Measurements from ENCODE around the gene PRDM16.

The PRDM16 gene

DNA sequence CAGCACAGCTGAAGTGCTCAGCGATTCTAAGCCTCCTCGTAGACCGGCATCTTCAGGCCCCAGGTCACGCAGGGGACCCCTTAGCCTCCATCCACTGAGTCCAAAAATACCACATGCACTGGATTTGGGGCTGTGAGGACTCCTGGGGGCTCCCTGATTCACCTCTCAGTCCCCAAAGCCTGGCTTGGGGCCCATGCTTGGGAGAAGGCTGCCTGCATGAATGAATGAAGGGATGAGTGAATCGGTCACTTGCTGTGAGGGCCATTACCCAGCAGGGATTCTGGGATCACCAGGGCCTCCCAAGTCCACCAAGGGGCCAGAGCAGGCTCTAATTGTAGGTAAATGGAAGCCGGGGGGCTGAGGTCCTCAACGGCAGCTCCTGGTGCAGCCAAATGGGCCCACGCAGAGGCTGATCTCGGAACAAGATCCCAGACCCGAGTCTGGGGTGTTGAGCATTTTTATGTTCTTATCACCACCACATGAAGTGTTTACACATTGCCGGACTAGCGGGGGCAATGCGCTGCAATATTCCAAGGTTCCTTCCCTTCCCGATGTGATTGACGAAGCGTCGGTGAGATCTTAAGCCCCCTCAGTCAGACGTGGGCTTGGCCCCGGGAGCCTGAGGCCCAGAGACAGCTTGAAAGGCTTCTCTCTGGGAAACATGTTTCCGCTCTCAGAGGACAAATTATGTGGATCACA, 371.9 kb downstream of the PRDM16 start:
- H3K27me3 ChIP-seq (ENCODE audit: insufficient read depth, low read length), result peaks cover 31% of the 10 kb centered on the region
- no peaks in the 10 kb centered on the region for H3K36me3 ChIP-seq (ENCODE audit: insufficient read depth, low read length)
- H3K4me3 ChIP-seq (ENCODE audit: low read length), result no peak overlapping the region
- H2AFZ ChIP-seq (ENCODE audit: low read depth, low read length), result no peak overlapping the region
- H3K9me3 ChIP-seq (ENCODE audit: low read length), result peaks cover 9% of the 10 kb centered on the region
- H3K4me1 ChIP-seq (ENCODE audit: insufficient read depth, low read length), result peaks cover 4% of the 10 kb centered on the region

DNA sequence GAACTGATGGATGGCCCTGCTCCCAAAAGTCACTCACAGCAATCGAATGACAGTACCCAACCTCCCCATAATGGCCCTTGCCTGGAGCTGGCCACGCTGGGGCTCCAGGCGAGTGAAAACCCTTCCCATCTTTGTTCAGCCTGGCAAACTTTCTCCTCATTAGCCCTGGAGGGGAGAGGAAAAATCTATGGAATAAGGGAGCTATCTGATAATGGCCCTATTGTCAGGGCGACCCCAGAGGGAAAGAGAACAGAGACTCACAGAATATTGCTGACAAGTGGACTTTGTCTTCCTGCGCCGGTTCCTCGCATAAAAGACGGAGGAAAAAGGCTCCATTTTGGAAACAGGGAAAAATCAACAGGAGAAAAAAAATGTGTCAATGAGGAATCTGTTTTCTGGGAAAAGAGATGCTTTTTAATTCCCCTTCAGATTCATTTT, 372.4 kb downstream of the PRDM16 start:
- Histone ChIP-seq H3K27me3 (ENCODE audit: insufficient read depth, low read length) (peaks cover 25% of the 10 kb centered on the region), H2AFZ (ENCODE audit: low read depth, low read length) (no peak overlapping the region), H3K9me3 (ENCODE audit: low read length) (peaks cover 9% of the 10 kb centered on the region), H3K4me3 (ENCODE audit: low read length) (no peak overlapping the region), H3K4me1 (ENCODE audit: insufficient read depth, low read length) (peaks cover 4% of the 10 kb centered on the region), H3K36me3 (ENCODE audit: insufficient read depth, low read length) (no peaks in the 10 kb centered on the region)

DNA sequence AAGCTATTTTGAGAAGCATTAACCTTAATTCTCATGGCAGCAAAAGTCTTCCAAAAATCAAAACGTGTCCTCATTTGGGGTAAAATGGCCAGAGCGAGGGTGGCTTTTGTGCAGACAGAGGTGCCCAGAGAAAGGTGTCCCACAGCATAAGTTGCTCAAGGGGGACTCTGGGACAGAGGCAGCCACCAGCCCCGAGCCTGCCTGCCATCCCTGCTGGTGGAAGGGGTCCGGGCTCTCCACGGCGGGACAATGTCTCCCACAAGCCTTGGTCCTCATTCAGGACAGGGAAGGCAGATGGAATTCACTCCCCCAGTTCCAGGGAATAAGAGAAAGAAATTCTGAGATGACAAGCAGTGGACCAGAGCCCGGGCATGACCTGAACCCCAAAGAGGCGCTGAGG, 372.9 kb downstream of the PRDM16 start:
- H3K9me3 ChIP-seq (ENCODE audit: low read length), result peaks cover 9% of the 10 kb centered on the region
- H2AFZ ChIP-seq (ENCODE audit: low read depth, low read length), result no peak overlapping the region

DNA sequence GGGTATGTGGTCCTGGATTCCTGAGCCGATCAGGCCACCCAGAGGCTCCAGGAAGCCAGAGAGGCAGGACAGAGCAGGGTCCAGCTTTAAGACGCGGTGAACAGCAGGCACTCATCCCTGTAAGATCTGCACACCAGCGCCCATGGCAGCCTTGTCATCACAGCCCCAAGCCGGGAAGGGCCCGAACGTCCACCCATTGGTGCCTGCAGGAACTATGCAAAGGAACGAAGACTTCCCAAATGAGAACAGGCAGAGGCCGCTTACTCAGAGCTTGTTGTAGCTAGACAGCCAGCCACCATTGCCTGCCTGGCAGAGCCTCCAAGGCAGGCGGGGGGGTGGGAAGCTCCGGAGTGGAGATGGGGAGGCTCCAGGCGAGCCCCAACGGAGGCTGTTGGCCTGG, 373.3 kb downstream of the PRDM16 start:
- H3K4me1 ChIP-seq (ENCODE audit: insufficient read depth, low read length), result peaks cover 4% of the 10 kb centered on the region
- H3K27me3 ChIP-seq (ENCODE audit: insufficient read depth, low read length), result peaks cover 25% of the 10 kb centered on the region
- no peaks in the 10 kb centered on the region for H3K36me3 ChIP-seq (ENCODE audit: insufficient read depth, low read length)
- H3K4me3 ChIP-seq (ENCODE audit: low read length), result no peak overlapping the region
- H3K9me3 ChIP-seq (ENCODE audit: low read length), result peaks cover 7% of the 10 kb centered on the region
- H2AFZ ChIP-seq (ENCODE audit: low read depth, low read length), result no peak overlapping the region

More for the DNA sequence above, 372.9 kb downstream of the PRDM16 start:
- Histone ChIP-seq H3K4me1 (ENCODE audit: insufficient read depth, low read length) (peaks cover 4% of the 10 kb centered on the region), H3K27me3 (ENCODE audit: insufficient read depth, low read length) (peaks cover 25% of the 10 kb centered on the region), H3K4me3 (ENCODE audit: low read length) (no peak overlapping the region), H3K36me3 (ENCODE audit: insufficient read depth, low read length) (no peaks in the 10 kb centered on the region)

DNA sequence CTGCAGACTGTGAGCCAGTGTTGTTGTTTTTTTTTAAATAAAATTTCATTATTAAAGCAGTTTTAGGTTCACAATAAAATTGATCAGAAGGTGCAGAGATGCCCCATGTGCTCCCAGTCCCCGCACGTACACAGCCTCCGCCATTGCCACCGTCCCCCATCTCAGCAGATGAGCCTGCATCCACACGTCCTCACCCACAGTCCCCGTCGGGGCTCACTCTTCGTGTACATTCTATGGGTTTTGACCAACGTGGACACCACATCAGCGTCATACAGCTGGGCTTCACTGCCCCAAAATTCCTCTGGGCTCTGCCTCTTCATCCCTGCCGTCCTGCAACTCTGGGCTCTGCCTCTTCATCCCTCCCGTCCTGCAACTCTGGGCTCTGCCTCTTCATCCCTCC, 373.9 kb downstream of the PRDM16 start:
- Histone ChIP-seq H3K4me3 (ENCODE audit: low read length) (no peak overlapping the region), H3K36me3 (ENCODE audit: insufficient read depth, low read length) (no peaks in the 10 kb centered on the region), H3K27me3 (ENCODE audit: insufficient read depth, low read length) (peaks cover 25% of the 10 kb centered on the region)

DNA sequence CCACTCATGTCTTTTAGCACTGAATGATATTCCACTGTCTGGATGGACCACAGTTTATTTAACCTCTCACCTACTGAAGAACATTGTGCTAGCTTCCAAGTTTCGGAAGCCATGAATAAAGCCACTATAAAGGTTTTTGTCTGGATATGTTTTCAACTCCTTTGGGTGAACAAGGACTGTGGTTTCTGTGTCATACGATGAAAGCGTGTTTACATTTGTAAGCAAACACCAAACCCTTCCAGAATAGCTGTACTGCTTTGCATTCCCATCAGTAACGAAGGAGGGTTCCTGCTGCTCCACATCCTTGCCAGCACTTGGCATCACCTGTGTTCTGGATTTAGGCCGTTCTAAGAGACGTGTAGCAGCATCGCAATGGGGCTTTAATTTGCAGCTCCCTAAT, 374.8 kb downstream of the PRDM16 start:
- no peak overlapping the region for H2AFZ ChIP-seq (ENCODE audit: low read depth, low read length)
- no peaks in the 10 kb centered on the region for H3K36me3 ChIP-seq (ENCODE audit: insufficient read depth, low read length)
- H3K4me3 ChIP-seq (ENCODE audit: low read length), result no peak overlapping the region
- H3K4me1 ChIP-seq (ENCODE audit: insufficient read depth, low read length), result peaks cover 4% of the 10 kb centered on the region
- peaks cover 3% of the 10 kb centered on the region for H3K9me3 ChIP-seq (ENCODE audit: low read length)
- H3K27me3 ChIP-seq (ENCODE audit: insufficient read depth, low read length), result peaks cover 23% of the 10 kb centered on the region

More for the DNA sequence above, 373.9 kb downstream of the PRDM16 start:
- Histone ChIP-seq H3K4me1 (ENCODE audit: insufficient read depth, low read length) (peaks cover 4% of the 10 kb centered on the region), H3K9me3 (ENCODE audit: low read length) (peaks cover 5% of the 10 kb centered on the region), H2AFZ (ENCODE audit: low read depth, low read length) (no peak overlapping the region)

DNA sequence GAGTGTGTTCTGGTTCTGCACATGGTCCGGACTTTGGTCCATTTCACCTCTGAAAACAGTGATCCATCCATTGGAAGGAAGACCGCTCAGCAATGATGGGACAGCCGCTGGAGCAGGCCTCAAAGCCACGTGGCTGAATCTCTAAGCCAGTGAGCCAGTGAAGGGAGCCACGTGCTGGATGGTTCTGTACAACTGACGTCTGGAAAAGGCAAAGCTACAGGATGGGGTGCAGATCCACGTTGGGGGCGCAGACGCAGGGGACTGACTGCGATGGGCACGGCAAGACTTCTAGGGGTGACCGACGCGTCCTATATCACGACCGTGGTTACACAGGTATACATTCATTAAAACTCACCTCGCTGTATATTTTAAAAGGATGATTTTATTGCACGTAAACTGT, 375.3 kb downstream of the PRDM16 start:
- Histone ChIP-seq H2AFZ (ENCODE audit: low read depth, low read length) (no peak overlapping the region), H3K27me3 (ENCODE audit: insufficient read depth, low read length) (peaks cover 22% of the 10 kb centered on the region), H3K4me1 (ENCODE audit: insufficient read depth, low read length) (peaks cover 4% of the 10 kb centered on the region), H3K36me3 (ENCODE audit: insufficient read depth, low read length) (no peaks in the 10 kb centered on the region), H3K9me3 (ENCODE audit: low read length) (peaks cover 2% of the 10 kb centered on the region), H3K4me3 (ENCODE audit: low read length) (no peak overlapping the region)

DNA sequence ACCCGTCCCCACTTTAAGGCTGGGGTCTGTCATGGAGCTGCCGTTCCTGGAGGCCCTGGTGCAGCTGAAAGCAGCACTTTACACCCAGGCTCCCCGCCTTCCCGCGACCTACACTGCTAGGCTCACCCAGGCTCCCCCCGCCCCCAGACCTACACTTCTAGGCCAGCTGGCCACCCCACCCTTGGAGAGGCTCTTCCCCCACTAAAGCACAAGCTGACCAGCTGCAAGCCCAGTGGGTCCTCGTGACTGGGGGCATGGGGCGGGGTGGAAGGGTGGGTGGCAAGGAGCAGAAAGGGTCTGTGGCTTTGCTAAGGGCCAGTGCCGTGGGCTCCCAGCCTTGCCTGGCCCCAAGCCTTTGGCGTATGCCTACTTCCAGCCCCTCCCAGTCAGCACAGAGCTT, 375.7 kb downstream of the PRDM16 start:
- H3K27me3 ChIP-seq (ENCODE audit: insufficient read depth, low read length), result peaks cover 22% of the 10 kb centered on the region
- no peaks in the 10 kb centered on the region for H3K36me3 ChIP-seq (ENCODE audit: insufficient read depth, low read length)

DNA sequence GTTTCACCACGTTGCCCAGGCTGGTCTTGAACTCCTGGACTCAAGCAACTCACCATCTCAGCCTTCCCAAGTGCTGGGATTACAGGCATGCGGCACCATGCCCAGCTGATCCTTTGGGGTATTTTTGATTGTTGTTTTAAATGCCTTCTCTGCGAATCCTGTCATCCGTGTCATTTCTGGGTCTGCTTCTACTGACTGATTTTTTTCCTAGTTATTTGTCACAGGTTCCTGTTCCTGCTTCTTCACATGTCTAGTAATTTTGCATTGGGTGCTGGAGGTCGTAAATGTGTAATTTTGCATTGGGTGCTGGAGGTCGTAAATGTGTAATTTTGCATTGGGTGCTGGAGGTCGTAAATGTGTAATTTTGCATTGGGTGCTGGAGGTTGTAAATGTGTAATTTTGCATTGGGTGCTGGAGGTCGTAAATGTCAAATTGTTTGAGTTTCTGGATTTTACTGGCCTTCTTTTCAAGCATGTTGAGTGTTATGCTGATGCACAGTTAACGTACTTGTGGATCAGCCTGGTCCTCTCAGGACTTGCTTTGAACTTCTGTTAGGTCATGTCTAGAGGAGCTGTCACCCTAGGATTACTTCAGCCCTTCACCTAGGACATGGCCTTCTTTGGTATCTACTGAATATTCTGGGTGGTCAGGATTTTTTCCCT, 381.3 kb downstream of the PRDM16 start:
- Histone ChIP-seq H2AFZ (ENCODE audit: low read depth, low read length) (no peak overlapping the region), H3K4me3 (ENCODE audit: low read length) (no peak overlapping the region), H3K4me1 (ENCODE audit: insufficient read depth, low read length) (peaks cover 10% of the 10 kb centered on the region), H3K27me3 (ENCODE audit: insufficient read depth, low read length) (peaks cover 3% of the 10 kb centered on the region), H3K36me3 (ENCODE audit: insufficient read depth, low read length) (no peaks in the 10 kb centered on the region), H3K9me3 (ENCODE audit: low read length) (peaks cover under 1% of the 10 kb centered on the region)

More for the DNA sequence above, 375.7 kb downstream of the PRDM16 start:
- Histone ChIP-seq H3K4me1 (ENCODE audit: insufficient read depth, low read length) (peaks cover 4% of the 10 kb centered on the region), H3K9me3 (ENCODE audit: low read length) (peaks cover 2% of the 10 kb centered on the region), H3K4me3 (ENCODE audit: low read length) (no peak overlapping the region), H2AFZ (ENCODE audit: low read depth, low read length) (no peak overlapping the region)

DNA sequence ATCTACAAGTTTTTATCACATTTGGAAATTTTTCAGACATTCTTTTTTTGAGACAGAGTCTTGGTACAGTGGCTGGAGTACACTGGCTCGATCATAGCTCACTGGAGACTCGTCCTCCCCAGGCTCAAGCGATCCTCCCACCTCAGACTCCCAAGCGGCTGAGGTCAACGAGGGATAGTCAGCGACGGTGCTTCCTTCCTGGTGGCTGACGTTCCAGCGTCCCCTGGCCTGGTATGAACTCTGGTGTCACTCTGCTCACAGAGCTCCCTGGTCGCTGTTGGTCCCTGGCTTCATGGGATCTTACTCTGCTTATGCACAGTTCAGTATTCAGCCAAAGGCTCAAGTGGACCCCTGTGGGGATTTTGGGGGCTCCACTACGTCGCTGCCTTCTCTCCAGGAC, 382.0 kb downstream of the PRDM16 start:
- Histone ChIP-seq H3K9me3 (ENCODE audit: low read length) (no peaks in the 10 kb centered on the region), H3K36me3 (ENCODE audit: insufficient read depth, low read length) (no peaks in the 10 kb centered on the region), H2AFZ (ENCODE audit: low read depth, low read length) (no peak overlapping the region), H3K27me3 (ENCODE audit: insufficient read depth, low read length) (peaks cover 3% of the 10 kb centered on the region), H3K4me3 (ENCODE audit: low read length) (no peak overlapping the region), H3K4me1 (ENCODE audit: insufficient read depth, low read length) (peaks cover 11% of the 10 kb centered on the region)

DNA sequence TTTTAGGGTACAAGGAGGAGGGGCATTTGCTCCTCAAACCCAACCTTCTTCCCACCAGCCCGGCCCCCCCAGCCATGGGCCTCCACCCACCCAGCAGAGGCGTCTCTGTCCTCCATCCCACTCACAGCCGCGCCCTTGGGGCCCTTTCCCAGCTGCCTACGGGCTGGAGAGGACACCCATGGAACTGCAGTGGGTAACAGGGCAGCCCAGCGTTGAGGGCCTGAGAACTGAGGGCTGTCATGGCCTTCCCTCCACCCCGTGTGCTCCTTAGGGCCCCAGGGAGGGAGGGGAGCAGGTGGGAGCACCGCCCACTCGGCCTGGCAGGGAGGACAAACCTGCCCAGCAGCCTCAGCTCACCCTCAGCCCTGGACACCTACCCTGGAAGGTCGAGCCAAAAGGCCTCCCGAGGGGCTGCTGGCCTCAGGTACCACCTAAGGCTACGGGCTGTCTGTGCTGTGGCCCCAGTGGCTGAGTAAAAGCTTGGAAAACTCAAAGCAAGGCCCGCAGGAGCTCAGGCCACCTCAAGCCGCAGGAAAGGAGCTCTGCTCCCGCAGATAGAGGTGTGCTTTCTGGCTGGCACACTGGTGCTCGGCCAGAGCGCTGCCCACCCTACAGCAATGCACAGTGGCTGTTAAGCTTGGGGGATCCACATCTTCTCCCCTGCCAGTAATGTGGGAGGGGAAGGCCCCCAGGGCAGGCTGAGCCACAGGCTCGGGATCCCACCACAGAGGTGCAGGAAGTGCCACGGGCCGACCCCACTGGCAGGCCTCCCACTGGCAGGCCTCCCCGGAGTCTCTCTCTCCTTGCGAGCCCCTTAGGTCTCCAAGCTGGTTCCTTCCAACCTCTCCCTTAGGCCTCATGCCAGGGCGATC, 383.2 kb downstream of the PRDM16 start:
- Histone ChIP-seq H3K9me3 (ENCODE audit: low read length) (no peaks in the 10 kb centered on the region), H3K27me3 (ENCODE audit: insufficient read depth, low read length) (peaks cover 3% of the 10 kb centered on the region), H3K4me3 (ENCODE audit: low read length) (no peak overlapping the region), H3K4me1 (ENCODE audit: insufficient read depth, low read length) (peaks cover 15% of the 10 kb centered on the region), H3K36me3 (ENCODE audit: insufficient read depth, low read length) (no peaks in the 10 kb centered on the region), H2AFZ (ENCODE audit: low read depth, low read length) (no peak overlapping the region)

DNA sequence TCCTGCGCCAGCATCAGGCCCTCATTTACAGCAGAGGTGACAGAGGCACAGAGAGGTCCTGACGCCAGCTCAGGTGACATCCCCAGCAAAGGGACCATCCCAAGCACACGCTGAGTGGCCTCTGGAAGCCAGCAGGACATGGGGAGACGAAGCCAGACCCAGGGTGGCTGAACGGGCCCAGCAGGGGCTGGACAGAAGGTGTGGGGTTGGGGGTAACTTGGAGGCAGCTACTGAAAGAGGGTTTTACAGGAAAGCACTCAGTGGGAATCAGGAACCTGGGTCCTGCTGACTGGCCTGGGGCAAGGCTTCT, 383.8 kb downstream of the PRDM16 start:
- Histone ChIP-seq H2AFZ (ENCODE audit: low read depth, low read length) (no peak overlapping the region), H3K4me3 (ENCODE audit: low read length) (no peak overlapping the region), H3K36me3 (ENCODE audit: insufficient read depth, low read length) (no peaks in the 10 kb centered on the region), H3K9me3 (ENCODE audit: low read length) (no peaks in the 10 kb centered on the region), H3K27me3 (ENCODE audit: insufficient read depth, low read length) (peaks cover 3% of the 10 kb centered on the region), H3K4me1 (ENCODE audit: insufficient read depth, low read length) (peaks cover 15% of the 10 kb centered on the region)

DNA sequence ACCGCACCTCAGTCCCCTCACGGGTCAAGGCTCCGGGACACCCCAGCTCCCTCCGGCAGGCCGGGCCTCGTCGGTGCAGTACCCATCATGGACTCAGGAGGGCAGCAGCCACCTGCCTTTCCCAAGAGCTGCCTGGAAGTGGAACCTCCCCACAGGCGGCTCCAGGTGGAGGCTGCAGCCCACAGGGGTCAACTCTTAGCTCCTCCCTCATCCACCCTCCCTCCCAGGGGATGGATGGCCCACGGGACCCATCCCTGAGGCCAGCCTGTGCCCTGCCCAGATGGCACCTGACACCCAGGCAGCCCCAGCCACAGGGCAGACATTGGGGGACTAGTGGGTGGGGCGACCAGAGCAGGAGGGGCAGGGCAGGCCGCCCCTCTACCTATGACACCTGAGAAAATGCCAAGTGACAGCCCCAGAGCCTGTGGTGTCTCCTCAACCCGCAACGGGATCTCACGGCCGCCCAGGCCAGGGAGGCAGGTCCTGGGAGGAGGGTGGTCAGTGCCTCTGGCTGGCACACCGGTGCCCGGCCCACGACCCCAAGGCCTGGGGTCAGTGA, 384.3 kb downstream of the PRDM16 start:
- Histone ChIP-seq H3K9me3 (ENCODE audit: low read length) (no peaks in the 10 kb centered on the region), H2AFZ (ENCODE audit: low read depth, low read length) (no peak overlapping the region), H3K36me3 (ENCODE audit: insufficient read depth, low read length) (no peaks in the 10 kb centered on the region), H3K4me3 (ENCODE audit: low read length) (no peak overlapping the region), H3K4me1 (ENCODE audit: insufficient read depth, low read length) (peaks cover 20% of the 10 kb centered on the region), H3K27me3 (ENCODE audit: insufficient read depth, low read length) (peaks cover 3% of the 10 kb centered on the region)
